ENCODE data around the gene CHRDL1. TPM values are rescaled to one million over a fixed set of nuclear protein-coding genes. Genes with fewer than 3 reads are reported as not detected.

Gene CHRDL1
- total and polyA plus RNA-seq, 2 of the 13 experiments (the other 11 are each of a cell fraction or from before 2014, with no cell fraction given), result not detected

DNA sequence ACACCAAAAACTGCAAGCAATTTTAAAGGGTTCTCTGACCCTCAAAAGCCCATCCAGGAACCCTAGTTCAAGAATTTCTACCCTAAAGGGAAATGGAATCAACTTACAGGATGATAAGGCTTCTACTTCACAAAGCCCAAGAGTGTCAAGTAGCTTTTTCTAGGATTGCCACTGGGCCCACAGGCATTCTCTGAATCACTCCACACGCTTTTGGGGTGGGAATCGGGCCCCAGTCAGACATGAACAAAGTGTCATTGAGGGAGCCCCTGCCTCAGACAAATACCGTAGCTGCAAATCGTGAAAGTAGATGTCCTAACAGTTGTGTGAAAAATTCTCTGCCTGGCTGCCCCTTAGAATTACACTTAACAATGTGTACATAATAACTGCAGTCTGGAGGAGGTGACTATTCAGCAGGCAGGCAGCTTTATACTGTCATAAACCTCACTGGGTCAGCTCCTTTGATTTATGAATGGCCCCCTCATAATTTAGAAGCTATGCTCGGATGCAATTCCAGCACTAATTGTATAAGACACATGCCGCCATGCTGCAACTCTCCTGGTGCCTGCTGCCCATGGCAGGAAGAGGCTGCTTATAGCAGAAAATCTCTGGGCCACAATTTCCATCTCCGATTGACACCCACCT, 36.7 kb downstream of the CHRDL1 start:
- Histone ChIP-seq H4K20me1 (ENCODE audit: insufficient read depth, low read length) (no peaks in the 10 kb centered on the region), H3K4me3 (replicated peaks in 1 of 3; ENCODE audit: insufficient read depth in 1 of 3, low read depth in 2 of 3, low read length in 3 of 3) (no peak overlapping the region), H3K79me2 (ENCODE audit: insufficient read depth, low read length) (no peaks in the 10 kb centered on the region), H3K9me3 (ENCODE audit: low read length) (no peaks in the 10 kb centered on the region), H3K27me3 (ENCODE audit: control insufficient read depth in 1 of 2, insufficient read depth in 2 of 2, low read length in 2 of 2) (no peaks in the 10 kb centered on the region), H3K27ac (ENCODE audit: extremely low read length, insufficient read depth, low read length) (no peak overlapping the region), H3K4me2 (ENCODE audit: low read depth, low read length) (no peak overlapping the region), H3K36me3 (replicated peaks in 1 of 2; ENCODE audit: control insufficient read depth in 1 of 2, insufficient read depth in 2 of 2, low read length in 2 of 2) (no peaks in the 10 kb centered on the region), H3K4me1 (ENCODE audit: insufficient read depth, low read length) (no peaks in the 10 kb centered on the region), H3K9ac (ENCODE audit: insufficient read depth, low read depth, low read length) (no peak overlapping the region), H2AFZ (ENCODE audit: low read length) (no peak overlapping the region)
- ChIA-PET CTCF (ENCODE audit: low intra/inter-chr PET ratio, low total read pairs) (no interaction called here), POLR2A (no interaction called here)
- TF ChIP-seq ZNF263 (CRISPR knock-in tag; IDR thresholded peaks at IDR 0.05), result no peak
- no peak for TF ChIP-seq FIP1L1 (IDR thresholded peaks at IDR 0.05; ENCODE audit: borderline replicate concordance, insufficient read depth, low read depth, low read length)
- no peak for TF ChIP-seq LCORL (IDR thresholded peaks at IDR 0.05)
- no peak for TF ChIP-seq LCORL (CRISPR knock-in tag; IDR thresholded peaks at IDR 0.05)
- no peak for TF ChIP-seq TBX3 (IDR thresholded peaks at IDR 0.05; ENCODE audit: borderline replicate concordance)
- TF ChIP-seq NFRKB (IDR thresholded peaks at IDR 0.05), result no peak
- TF ChIP-seq TOPORS (CRISPR knock-in tag; IDR thresholded peaks at IDR 0.05), result no peak
- TF ChIP-seq, protein P1, sequence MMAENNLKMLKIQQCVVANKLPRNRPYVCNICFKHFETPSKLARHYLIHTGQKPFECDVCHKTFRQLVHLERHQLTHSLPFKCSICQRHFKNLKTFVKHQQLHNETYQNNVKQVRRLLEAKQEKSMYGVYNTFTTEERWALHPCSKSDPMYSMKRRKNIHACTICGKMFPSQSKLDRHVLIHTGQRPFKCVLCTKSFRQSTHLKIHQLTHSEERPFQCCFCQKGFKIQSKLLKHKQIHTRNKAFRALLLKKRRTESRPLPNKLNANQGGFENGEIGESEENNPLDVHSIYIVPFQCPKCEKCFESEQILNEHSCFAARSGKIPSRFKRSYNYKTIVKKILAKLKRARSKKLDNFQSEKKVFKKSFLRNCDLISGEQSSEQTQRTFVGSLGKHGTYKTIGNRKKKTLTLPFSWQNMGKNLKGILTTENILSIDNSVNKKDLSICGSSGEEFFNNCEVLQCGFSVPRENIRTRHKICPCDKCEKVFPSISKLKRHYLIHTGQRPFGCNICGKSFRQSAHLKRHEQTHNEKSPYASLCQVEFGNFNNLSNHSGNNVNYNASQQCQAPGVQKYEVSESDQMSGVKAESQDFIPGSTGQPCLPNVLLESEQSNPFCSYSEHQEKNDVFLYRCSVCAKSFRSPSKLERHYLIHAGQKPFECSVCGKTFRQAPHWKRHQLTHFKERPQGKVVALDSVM (CRISPR knock-in tag; IDR thresholded peaks at IDR 0.05), result no peak
- no peak for TF ChIP-seq ZNF605 (CRISPR knock-in tag; IDR thresholded peaks at IDR 0.05)
- no peak for TF ChIP-seq ZNF598 (CRISPR knock-in tag; IDR thresholded peaks at IDR 0.05; ENCODE audit: borderline replicate concordance)
- intact Hi-C loops (cut with micrococcal nuclease; ENCODE audit: unreplicated experiment) (no loop called here), in situ Hi-C loops (cut with HindIII; ENCODE audit: extremely low pct_ligation_motif_present, low pct_unique_long_range_greater_than_20kb) (no loop called here)
- WGBS (ENCODE audit: low lambda C conversion rate), result 0% methylated on average over 1 of the region's 7 CpGs
- no TSS peak for BruUV-seq (replicated peaks)
- no peak for ATAC-seq
- FAIRE-seq, result no peak
- no peak for DNase-seq (ENCODE audit: low spot score)
